Measurements from ENCODE around the gene STON2. TPM values are rescaled to one million over a fixed set of nuclear protein-coding genes. Genes with fewer than 3 reads are reported as not detected.

Gene STON2
- total RNA-seq, 3 donors from 2014 or later (not counting 1 experiment from before 2014, with no cell fraction given) = 1.7 to 4.8 (median 3.8) TPM

DNA sequence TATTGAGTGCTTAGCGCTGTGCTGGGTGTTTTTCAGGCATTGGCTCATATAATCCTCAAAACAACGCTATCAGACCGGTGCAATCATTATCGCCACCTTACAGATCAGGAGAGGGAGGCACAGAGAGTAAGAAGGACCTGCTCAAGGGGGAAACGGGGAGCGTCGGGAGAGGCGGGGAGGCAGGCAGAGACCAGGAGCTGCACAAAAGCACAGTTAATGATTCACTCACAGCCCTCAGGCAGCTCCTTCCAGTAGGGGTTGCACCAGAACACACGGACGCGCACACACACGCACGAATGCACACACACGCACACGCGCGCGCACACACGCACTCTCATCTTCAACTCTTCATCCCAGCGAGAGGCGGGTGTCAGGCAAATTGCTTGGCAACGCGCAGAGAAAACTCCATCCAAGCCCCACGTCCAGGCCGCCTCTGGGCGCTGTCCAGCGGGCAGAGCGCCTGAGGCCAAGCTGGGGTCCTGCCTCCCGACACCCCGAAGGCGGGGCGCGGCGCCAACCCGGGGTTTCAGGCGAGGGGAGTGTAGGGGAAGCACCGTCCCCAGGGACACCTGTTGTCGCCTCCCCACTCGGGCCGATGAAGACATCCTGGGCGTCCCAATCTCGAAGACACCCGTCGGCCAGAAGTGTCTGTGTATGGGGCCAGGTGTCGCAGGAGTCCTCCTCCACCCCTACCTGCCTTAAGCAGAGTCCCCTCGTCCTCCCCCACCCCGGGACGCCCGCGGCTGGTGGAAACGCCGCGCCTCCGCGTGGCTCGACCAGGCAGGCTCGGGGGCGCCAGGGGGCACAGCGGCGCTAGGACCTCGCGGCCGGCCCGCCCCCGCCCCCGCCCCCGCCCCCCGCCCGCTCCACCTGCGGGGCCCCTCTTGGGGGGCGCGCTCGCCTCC lies 35.5 kb upstream of the STON2 start:
- no peak for TF ChIP-seq CTCF (IDR thresholded peaks at IDR 0.05)

DNA sequence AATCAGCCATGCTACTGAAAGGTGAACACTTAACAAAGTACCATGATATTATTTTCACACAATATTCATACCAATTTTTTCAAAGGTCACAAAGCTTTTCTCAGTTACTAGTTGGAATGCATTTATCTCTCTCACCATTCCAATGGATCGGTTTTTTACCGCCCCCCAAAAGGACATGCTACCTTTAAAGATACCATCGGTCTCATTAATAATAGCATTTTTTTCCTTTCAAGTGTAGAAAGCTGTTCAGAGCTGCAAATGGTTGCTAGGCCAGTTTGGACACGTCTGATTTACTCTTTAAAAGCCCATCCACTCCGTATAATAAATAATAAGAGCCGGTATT lies 34.9 kb upstream of the STON2 start:
- no peak for ATAC-seq
- Histone ChIP-seq H3K27ac (ENCODE audit: low read length) (no peak overlapping the region), H3K9me3 (ENCODE audit: control insufficient read depth, insufficient read depth, low read length) (no peaks in the 10 kb centered on the region), H3K4me1 (ENCODE audit: control insufficient read depth, insufficient read depth, low read length) (peaks cover 15% of the 10 kb centered on the region), H3K36me3 (ENCODE audit: control insufficient read depth, insufficient read depth, low read length) (no peaks in the 10 kb centered on the region), H3K4me3 (ENCODE audit: low read length) (no peak overlapping the region), H3K27me3 (ENCODE audit: control insufficient read depth, insufficient read depth, low read length) (peaks cover 28% of the 10 kb centered on the region)
- peak overlapping the region; percentile 84 for H3K4me3 Mint-ChIP-seq
- peaks cover 11 to 17% of the 10 kb centered on the region in 2 donors for H3K4me1 Mint-ChIP-seq
- H3K9me3 Mint-ChIP-seq = no peaks in the 10 kb centered on the region
- no peak overlapping the region for H3K27ac Mint-ChIP-seq
- peaks cover 51 to 57% of the 10 kb centered on the region in 2 donors for H3K27me3 Mint-ChIP-seq (ENCODE audit: low read depth in 2 of 2)
- 27% methylated on average over 6 of the region's 6 CpGs for WGBS (ENCODE audit: insufficient coverage)
- no peak for DNase-seq
- TF ChIP-seq CTCF (IDR thresholded peaks at IDR 0.05) = no peak
- intact Hi-C loops (cut with micrococcal nuclease) = no loop called here
- no peaks in the 10 kb centered on the region for H3K36me3 Mint-ChIP-seq

More for the DNA sequence above, 35.5 kb upstream of the STON2 start:
- H3K27me3 Mint-ChIP-seq (ENCODE audit: low read depth in 2 of 2) = peaks cover 51 to 57% of the 10 kb centered on the region in 2 donors
- WGBS (ENCODE audit: insufficient coverage) = under 1% methylated on average over 73 of the region's 73 CpGs
- H3K27ac Mint-ChIP-seq = no peak overlapping the region
- Histone ChIP-seq H3K9me3 (ENCODE audit: control insufficient read depth, insufficient read depth, low read length) (no peaks in the 10 kb centered on the region), H3K4me3 (ENCODE audit: low read length) (peak overlapping the region; percentile 19), H3K27me3 (ENCODE audit: control insufficient read depth, insufficient read depth, low read length) (peaks cover 29% of the 10 kb centered on the region), H3K36me3 (ENCODE audit: control insufficient read depth, insufficient read depth, low read length) (no peaks in the 10 kb centered on the region), H3K4me1 (ENCODE audit: control insufficient read depth, insufficient read depth, low read length) (peaks cover 15% of the 10 kb centered on the region), H3K27ac (ENCODE audit: low read length) (no peak overlapping the region)
- H3K9me3 Mint-ChIP-seq = no peaks in the 10 kb centered on the region
- no peaks in the 10 kb centered on the region for H3K36me3 Mint-ChIP-seq
- intact Hi-C loops (cut with micrococcal nuclease) = no loop called here
- DNase-seq = peak in 1 of 2 donors; percentile 42
- ATAC-seq = peak; percentile 31 to 45 (median 40)
- H3K4me1 Mint-ChIP-seq = peaks cover 11 to 17% of the 10 kb centered on the region in 2 donors
- H3K4me3 Mint-ChIP-seq = peak overlapping the region; percentile 84

GRCh38 chr14:81434230-81434629 lies 34.1 kb upstream of the STON2 start:
- Mint-ChIP-seq H3K27me3 (ENCODE audit: low read depth in 2 of 2) (peaks cover 53 to 55% of the 10 kb centered on the region in 2 donors), H3K4me3 (peak overlapping the region; percentile 30), H3K27ac (no peak overlapping the region), H3K4me1 (peaks cover 11 to 17% of the 10 kb centered on the region in 2 donors), H3K9me3 (no peaks in the 10 kb centered on the region), H3K36me3 (no peaks in the 10 kb centered on the region)
- H3K36me3 ChIP-seq (ENCODE audit: control insufficient read depth, insufficient read depth, low read length) = no peaks in the 10 kb centered on the region
- H3K27me3 ChIP-seq (ENCODE audit: control insufficient read depth, insufficient read depth, low read length) = peaks cover 28% of the 10 kb centered on the region
- H3K27ac ChIP-seq (ENCODE audit: low read length) = no peak overlapping the region
- H3K4me3 ChIP-seq (ENCODE audit: low read length) = no peak overlapping the region
- WGBS (ENCODE audit: insufficient coverage) = 79% methylated on average over 4 of the region's 4 CpGs
- no peaks in the 10 kb centered on the region for H3K9me3 ChIP-seq (ENCODE audit: control insufficient read depth, insufficient read depth, low read length)
- intact Hi-C loops (cut with micrococcal nuclease) = no loop called here
- TF ChIP-seq CTCF (IDR thresholded peaks at IDR 0.05) = no peak
- H3K4me1 ChIP-seq (ENCODE audit: control insufficient read depth, insufficient read depth, low read length) = peaks cover 15% of the 10 kb centered on the region
- DNase-seq = no peak
- no peak for ATAC-seq
